ENCODE results near the gene PAX5. TPM values are rescaled to one million over a fixed set of nuclear protein-coding genes. Genes with fewer than 3 reads are reported as not detected.

The PAX5 gene
- polyA plus RNA-seq, 4 donors = 0.07 to 0.42 (median 0.16) TPM

DNA sequence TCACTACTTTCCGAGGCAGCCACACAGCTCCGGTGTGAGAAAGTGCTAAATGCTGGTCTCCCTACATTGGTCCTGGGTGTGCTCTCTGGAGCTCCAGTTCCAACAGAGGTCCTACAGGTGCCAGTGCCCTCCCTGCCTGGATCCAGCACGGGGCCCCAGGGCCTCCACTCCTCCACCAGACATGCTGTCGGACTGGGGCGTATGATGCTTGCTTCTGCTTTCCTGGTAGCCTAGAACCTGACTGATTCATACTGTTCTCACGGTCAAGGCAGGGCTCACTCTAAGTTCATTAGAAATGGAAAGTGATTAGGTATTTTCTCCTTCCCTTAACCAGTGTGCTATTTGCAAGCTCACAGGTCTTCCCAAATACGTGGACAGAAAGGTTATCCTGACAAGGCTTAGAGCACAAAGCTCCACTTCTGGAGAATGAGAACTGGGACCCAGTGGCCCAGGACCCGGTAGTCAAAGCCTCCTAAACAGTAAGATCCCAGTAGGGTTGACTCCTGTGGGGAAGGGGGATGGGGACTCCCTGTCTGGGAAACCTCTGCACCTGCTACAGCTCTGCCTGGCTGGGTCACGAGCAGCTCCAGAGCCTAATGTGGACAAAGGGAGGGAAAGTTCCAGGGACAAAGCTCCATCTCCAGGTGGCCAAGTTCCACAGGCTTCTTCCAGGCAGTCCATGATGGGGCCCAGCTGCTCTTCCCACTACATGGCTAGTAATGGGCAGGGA lies 98.1 kb downstream of the PAX5 start:
- no peak for DNase-seq (ENCODE audit: low read depth in 4 of 4, low spot score in 3 of 4)

DNA sequence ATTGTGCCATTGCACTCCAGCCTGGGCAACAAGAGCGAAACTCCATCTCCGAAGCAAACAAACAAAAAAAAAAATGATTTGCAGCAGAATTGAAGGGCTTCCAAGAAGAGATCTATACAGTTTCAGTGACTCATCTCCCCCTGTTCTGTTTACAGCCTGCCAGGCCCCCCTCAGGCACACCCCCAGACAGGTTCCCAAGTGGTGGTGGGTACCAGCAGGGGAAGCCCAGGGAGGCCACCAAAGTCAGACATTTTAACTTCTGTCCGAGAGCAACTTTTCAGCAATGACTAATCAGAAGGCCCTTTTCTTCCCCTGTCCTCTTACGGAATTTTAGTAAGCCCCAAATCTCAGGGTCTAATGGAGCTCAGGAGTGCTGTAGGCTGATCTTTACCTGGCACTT lies 98.7 kb downstream of the PAX5 start:
- DNase-seq (ENCODE audit: low read depth in 4 of 4, low spot score in 3 of 4) = no peak

DNA sequence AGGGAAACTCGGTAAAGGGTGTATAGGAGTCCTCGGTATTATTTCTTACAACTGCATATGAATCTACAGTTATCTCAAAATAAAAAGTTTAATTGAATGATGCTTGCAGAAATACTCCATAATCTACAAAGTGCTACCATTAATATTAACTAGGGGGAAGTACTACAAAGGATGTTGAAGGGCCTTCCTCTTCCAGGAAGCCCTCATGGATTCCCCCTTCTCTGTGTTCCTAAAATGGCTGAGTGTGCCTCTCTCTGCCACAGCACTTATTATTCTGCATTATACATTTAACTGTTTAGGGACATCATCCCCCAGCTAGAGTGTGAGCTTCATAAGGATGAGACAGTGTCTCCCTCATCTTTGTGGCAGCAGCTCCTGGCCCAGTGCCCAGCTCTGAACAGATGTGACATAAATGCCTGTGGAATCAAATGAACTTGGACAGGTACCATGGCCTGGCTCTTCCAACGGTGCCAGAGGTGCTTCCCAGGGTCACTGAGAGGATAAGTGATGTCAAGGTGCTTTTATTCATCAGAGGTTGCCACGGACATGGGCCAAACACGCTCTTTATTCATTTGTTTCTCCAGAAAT lies 99.5 kb downstream of the PAX5 start:
- DNase-seq (ENCODE audit: low read depth in 4 of 4, low spot score in 3 of 4) = no peak

DNA sequence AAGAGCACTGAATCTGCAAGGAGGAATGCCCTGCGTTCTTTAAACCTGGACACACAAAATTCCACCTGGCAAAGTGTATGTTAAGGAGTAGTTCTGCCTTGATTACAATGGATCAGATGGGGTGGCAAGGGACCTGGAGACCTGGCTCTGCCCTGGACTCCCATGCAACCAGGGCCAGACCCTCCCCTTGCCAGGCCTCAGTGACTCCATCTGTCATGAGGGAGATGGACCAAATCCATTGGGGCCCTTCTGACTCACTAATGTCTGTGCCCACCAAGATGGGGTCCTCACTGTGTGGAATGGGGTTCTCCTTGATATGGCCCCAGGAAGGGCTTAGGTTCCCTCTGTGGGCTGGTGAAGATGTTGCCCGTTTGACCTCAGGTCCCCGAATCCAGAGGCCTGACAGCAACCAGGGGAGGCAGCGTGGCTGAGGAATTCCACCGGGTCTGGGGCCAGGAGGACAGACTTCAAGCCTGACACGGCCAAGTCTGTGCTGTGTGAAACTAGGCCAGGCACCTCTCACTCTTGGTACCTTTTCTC lies 100.3 kb downstream of the PAX5 start:
- no peak for DNase-seq (ENCODE audit: low read depth in 4 of 4, low spot score in 3 of 4)

DNA sequence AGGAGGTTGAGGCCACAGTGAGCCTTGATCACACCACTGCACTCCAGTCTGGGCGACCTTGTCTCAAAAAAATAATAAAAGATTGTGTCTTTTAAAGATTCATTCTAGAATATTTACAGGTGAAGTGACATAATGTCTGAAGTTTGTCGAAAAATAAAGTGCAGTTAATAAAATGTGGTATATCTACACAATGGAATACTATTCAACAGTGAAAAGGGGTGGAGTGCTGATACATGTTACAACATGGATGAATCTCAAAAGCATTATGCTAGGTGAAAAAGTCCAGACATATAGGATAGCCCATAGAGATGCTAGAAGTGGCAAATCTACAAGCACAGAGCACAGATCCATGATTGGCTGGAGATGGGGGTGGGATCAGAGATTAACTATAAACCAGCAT lies 101.9 kb downstream of the PAX5 start:
- no peak for DNase-seq (ENCODE audit: low read depth in 4 of 4, low spot score in 3 of 4)

DNA sequence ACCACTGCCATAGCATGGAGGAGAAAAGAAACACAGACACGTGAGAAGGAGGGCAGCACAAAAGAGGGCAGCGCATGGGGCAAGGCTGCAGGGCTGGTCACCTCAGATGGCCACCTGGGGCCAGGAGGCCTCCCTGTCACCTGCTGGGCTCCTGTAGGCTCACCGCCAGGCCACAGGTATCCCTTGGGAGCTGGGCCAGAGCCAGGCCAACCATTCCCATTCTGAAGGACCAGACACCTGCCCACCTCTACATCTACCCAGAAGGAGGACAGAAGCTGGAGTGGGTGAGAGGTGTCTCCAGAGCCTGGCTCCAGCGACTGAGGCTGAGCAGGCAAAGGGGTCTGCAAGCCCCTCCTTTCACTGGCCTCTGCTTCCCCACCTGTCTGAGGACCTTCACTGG lies 103.1 kb downstream of the PAX5 start:
- no peak for DNase-seq (ENCODE audit: low read depth in 4 of 4, low spot score in 3 of 4)

DNA sequence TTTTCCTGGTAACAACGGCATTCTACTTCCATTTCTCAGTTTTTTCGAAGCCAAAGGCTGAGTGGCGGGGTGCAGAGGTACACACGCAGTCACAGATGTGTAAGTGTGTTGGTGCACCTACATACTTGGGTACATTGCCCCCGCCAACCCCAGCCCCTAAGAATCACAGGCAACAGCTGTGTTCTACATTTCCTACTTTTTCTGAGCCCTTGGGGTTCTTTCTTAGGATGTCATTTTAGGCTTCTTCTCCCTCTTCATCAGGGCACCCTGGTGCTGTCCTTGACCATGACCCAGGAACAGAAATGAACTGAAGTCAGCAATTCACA lies 104.8 kb downstream of the PAX5 start:
- DNase-seq (ENCODE audit: low read depth in 4 of 4, low spot score in 3 of 4) = no peak

DNA sequence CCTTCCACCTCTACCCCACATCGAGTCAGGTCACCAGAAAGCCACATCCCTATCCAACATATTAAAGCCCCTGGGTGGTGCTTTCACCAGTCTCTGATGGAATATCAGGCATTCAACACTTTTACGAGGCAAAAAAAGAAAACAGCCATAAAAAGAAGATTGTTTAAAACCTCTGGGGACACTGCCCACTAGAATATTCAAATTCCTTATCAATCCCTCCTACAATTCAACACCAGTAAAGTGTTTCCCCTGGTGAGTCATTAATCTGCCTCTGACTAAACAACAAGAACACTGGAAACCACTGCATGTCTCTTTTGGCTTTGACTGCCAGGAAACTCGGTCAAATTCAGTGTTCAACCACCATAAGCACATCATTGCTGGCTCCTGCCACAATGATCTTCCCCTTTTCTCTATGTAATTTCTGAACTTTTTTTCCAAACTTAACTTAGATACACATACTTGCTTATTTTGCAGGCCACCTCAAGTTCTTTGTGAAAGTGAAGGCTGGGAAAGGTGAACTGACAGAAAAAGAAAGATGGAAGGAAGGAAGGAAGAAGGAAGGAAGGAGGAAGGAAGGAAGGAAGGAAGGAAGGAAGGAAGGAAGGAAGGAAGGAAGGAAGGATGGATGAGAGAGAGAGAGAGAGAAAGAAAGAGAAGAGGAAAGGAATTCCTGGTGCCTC lies 105.3 kb downstream of the PAX5 start:
- DNase-seq (ENCODE audit: low read depth in 4 of 4, low spot score in 3 of 4) = no peak

DNA sequence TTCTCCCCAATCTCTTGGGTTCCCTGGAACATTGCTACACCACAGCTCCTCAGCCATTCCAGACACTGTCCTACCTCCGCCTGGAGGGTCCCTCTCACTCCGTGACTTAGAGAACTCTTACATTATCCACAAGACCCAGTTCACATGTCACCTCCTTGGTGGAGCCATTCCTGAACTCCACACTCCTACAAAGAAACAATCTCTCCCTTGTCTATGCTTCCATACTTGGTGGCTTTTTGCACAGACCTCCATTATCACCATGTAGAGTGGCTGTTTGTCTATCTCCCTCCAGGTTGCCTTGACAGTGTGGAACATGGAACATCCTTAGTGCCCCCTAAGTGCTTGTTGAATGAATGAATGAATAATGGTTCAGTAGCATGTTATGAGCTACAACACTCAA lies 105.9 kb downstream of the PAX5 start:
- DNase-seq (ENCODE audit: low read depth in 4 of 4, low spot score in 3 of 4) = no peak

DNA sequence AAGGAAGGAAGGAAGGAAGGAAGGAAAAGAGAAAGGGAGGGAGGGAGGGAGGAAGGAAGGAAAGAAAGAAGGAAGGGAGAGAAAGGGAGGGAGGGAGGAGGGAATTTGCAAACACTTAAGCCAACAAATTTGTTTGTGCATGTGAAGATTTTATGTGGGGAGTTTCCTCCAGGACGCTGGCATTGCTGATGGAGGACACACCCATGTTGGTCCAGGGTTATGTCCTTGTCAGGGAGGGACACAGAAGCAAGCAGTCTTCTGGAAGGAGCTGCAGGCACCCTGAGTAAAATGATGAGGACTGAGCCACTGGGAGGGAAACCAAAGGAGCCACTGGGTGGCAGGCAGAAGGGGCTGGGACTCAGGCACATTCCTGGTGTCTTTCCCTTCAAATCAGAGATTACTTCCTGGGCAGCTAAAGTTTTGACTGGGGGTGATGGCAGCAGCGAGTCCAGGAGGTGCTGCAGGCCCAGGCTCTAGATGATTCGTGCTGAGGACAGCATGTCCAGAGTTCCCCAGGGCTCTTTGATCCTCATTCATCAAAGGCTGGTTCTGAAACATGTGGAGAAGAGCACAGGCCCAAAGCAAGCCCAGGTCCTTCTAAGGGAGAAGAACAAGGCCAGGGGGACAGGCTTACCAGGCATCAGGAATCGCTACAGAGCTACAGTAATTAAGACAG lies 109.2 kb downstream of the PAX5 start:
- DNase-seq (ENCODE audit: low read depth in 4 of 4, low spot score in 3 of 4) = no peak

DNA sequence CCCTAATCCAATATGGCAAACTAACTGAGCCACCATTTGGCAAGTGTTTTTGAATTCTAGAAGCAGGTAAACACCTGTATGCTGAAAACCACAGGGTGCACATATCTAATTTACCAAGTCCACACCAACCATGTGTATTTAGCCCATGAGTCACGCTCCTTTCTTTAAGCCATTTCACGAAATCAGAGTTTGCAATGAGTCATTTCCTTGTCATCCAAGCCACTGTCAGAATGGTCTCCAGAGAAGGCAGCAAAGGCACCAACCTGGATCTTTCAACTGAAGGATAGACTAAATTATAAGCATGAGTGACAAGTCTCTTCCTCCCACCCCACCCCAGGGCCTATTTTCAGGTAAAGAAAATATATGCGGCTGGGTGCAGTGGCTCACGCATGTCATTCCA lies 110.0 kb downstream of the PAX5 start:
- DNase-seq (ENCODE audit: low read depth in 4 of 4, low spot score in 3 of 4) = no peak

DNA sequence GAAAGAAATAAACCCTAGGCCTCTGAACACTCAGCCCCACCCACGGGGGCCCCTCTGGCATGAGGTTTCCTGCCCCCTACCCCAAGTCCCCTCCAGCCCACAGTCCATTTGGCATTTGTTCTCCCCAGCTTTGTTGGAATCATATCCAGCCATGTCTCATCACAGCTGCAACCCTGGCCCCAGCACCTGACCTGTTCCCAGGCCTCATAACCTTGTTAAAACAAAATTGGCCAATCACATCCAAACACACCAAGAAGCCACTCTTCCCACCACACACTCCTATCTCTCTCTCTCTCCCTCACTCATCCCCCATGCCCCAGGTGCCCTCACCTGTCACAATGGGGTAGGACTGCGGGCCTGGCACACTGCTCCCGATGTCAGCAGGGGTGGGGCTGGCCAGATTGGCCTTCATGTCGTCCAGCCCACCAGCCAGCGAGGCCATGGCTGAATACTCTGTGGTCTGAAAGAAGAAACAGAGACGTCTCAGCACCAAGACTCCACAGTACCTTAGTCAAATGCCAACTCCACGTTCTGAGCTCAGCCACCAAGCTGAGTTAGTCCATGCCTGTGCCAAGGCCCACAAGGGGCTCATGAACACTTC lies 110.9 kb downstream of the PAX5 start:
- no peak for DNase-seq (ENCODE audit: low read depth in 4 of 4, low spot score in 3 of 4)

DNA sequence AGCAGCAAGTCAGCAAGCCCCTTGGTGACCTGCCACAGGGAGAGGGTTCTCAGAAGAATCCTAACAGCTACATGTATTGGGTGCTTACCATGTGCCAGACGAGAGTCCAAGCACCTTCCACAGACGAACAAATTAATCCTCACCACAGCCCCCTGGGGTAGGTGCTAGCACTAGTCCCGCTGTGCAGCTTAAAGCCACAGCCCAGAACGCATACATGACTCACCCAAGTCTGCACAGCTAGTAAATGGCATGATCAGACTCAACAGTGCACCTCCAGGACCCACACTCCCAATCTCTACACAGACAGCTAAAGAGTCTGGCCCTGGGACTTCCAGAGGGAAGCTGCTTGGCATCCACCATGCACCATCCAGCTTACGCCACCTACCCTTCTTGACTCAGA lies 111.5 kb downstream of the PAX5 start:
- DNase-seq (ENCODE audit: low read depth in 4 of 4, low spot score in 3 of 4) = no peak

DNA sequence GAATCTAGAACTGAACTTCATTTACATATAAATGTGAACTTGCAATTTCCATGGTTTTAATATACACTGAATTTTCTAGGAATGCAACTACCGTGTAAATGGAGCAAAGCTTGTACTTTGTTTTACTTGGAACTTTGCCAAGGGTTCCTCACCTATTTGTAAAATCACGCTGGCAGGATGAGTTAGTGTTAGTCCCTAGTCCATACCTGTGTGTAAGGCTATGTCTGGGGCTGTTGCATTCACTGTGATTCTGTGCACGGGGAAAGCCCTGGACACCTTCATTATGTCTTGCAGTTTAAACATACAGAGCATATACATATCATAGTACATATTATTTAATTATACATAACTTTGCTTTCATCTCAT lies 119.9 kb downstream of the PAX5 start:
- DNase-seq (ENCODE audit: low read depth in 4 of 4, low spot score in 3 of 4) = no peak

DNA sequence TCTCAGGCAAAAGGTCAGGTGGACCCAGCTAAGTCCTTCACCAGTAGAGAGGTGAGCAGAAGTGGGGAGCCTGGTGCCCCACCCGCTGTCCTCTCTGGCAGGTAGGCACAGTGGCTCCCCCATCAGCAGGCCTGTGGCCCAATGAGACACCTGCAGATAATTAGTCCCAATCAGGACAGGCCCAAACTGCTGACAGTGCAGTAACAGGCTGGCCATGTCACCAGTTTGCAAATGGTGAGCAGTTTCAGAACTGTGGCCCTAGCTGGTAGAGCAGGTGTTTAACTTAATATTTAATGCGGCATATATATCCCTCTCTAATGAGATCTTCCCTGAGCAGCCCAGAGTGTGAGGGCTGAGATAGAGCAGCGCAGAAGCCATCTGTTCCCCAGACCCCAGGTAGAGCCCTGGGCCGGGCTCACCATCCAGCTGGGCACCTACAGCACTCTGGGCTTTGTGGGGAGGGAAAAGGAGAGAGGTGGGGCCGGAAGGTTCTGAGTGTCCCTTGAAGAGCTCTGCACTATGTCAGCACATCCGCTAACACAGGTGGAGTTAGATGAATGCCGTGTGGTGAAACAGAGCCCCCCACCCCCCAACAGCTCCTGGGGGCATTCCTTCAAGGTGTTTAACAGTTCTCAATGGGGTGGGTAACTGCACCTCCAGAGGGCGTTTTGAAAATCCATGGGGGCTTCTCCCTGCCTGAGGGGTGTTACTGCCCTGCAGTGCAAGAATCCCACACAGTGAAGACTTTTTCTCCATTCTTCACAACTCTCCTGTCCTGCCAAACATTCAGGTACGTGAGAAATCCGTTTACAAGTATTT lies 120.5 kb downstream of the PAX5 start:
- no peak for DNase-seq (ENCODE audit: low read depth in 4 of 4, low spot score in 3 of 4)

DNA sequence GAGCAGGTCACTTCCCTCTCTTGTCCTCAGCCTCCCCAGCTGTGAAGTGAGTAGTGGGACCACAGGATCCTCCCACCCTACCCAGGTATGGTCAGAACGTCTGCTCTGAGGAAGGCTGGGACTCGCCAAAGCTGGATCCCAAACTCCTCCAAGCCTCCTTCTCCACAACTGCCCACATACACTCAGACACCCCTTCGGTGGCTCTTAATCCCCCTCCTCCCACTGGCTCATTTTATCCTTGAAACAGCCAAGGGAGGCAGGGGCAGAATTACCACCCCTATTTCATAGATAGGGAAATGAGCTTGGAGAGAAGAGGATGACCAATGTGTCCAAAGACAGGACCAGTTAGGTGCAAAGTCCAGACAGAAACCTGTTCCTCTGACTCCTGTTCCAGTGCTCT lies 121.4 kb downstream of the PAX5 start:
- no peak for DNase-seq (ENCODE audit: low read depth in 4 of 4, low spot score in 3 of 4)

DNA sequence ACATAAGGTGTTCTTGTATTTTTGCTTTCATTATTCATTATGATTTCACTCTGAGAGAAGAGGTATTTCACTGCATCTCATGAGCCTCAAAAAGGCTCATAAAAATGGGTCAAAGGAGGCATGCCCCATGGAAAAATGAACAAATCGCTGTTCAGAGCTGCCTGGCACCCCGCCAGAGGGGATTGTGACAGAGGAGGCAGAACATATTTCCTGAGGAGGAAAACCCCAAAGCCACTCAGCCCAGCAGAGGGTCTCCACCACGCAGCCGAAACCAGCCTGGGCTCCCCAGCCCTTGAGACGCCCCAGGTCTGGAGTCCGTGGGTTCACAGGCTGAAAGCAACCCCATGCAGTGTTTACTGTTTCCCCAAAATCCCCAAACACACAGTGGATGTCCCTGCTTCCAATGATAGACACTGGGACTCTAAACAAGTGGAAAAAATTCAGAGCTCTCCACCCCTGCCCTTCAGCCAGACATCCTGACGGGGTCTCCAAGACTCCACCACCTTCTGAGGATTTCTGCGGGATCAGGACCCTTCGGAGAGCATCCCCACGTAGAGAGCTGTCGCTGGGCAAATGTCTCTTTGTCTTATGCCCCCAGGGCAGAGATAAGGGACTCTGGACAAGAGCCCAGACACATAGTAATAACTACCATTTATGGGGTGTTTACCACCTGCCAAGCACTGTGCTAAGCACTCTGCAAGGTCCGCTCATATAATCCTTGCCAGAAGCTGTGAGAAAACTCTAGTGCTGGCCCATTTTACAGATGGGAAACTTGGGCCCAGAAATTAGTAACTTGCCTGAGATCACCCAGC lies 122.3 kb downstream of the PAX5 start:
- DNase-seq (ENCODE audit: low read depth in 4 of 4, low spot score in 3 of 4) = no peak

DNA sequence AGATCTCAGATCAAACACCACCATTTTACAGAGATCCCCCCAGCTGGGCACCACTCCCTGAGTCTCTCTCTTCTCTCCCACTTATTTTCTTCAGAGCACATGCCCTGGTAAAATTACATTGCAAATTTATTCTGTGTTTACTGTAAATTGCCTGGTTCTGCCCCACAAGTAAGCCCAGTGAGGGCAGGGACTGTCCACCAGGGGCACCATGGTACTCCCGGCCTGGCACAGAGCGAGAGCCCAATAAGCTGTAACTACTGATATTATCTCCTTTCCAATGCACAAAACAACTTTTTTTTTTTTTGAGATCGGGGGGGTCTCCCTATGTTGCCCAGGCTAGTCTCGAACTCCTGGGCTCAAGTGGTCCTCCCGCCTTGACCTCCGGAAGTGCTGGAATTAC lies 123.0 kb downstream of the PAX5 start:
- DNase-seq (ENCODE audit: low read depth in 4 of 4, low spot score in 3 of 4) = no peak

DNA sequence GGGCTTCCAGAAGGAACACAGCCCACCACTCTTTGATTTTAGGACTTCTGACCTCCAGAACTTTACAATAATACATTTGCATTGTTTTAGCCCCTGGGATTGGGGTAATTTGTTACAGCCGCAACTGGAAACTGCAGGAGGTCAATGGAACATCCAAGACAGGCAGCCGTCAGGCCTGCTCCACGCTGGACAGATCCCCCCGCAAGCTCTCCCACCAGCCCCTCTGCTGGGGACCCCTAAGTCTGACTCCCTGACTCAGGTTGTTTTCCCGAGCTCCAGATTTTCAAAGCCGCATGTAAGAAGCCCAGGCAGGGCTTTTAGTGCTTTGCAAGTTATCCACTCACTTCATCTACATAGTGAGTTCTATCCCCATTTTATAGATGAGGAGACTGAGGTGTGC lies 127.6 kb downstream of the PAX5 start:
- DNase-seq (ENCODE audit: low read depth in 4 of 4, low spot score in 3 of 4) = no peak
